AG04450 (cell line): ENCODE data around the gene FN3K. TPM values are rescaled to one million over a fixed set of nuclear protein-coding genes. Genes with fewer than 3 reads are reported as not detected.

ENCODE experiments used
- polyA plus RNA-seq: library from polyadenylated mRNA; depleted of rRNA; stranded (reverse); fragments of >200 nt; gene quantifications from 2 replicates; pipeline ENCODE4 v1.2.3, GENCODE V29; 2011; rRNA removed

The FN3K gene
- polyA plus RNA-seq, 1 experiment = 1.6 TPM

Other genes starting within 250 kb of the FN3K start
- gene FOXK2, start 215.9 kb upstream of the FN3K start, polyA plus RNA-seq = 21.7 and 24.3 TPM in 2 replicates
- gene WDR45B, start 87.2 kb upstream of the FN3K start, polyA plus RNA-seq = 105 and 108 TPM in 2 replicates
- gene RAB40B, start 36.9 kb upstream of the FN3K start, polyA plus RNA-seq = 5.4 and 7.2 TPM in 2 replicates
- gene FN3KRP, start 18.9 kb upstream of the FN3K start, polyA plus RNA-seq = 15.1 and 16.4 TPM in 2 replicates
- gene TBCD, start 16.4 kb downstream of the FN3K start, polyA plus RNA-seq = 28.5 and 39.8 TPM in 2 replicates
- gene ZNF750, start 104.4 kb downstream of the FN3K start, polyA plus RNA-seq = not detected in 2 replicates